GM12878 (cell line): ENCODE results near the gene SLC45A3. TPM values are rescaled to one million over a fixed set of nuclear protein-coding genes. Genes with fewer than 3 reads are reported as not detected.

ENCODE experiments used
- ATAC-seq: fragments of 200-7000 bp; cut with Tn5 transposase; 3 replicates; pipeline ENCODE4 v1.9.1; 2020; ENCODE audit warnings: mild to moderate bottlenecking, moderate library complexity
- BruUV-seq: library from RNA; stranded (reverse); fragments of 400-500 nt; replicated peaks from 2 replicates; lab custom pipeline; 2021; lab: Mats Ljungman, UMichigan
- CTCF ChIA-PET: fragments of 300-600 bp; sonication (Branson Sonifier 250); formaldehyde crosslinking; extraction: SDS; loops from one replicate; lab custom pipeline; 2021; ENCODE audit warnings: inconsistent platforms; lab: Yijun Ruan, JAX
- POLR2A ChIA-PET: fragments of 350-600 bp; formaldehyde crosslinking; extraction: SDS; loops from one replicate; lab custom pipeline; 2021; ENCODE audit warnings: inconsistent platforms; lab: Charles Lee
- RAD21 ChIA-PET: fragments of 300-600 bp; sonication (Branson Sonifier 250); formaldehyde crosslinking; loops from one replicate; lab custom pipeline; 2023; ENCODE audit warnings: antibody characterized with exemption; ENCODE audit not compliant: unreplicated experiment; lab: Charles Lee
- SMC1A ChIA-PET: fragments of 300-600 bp; sonication (Branson Sonifier 250); formaldehyde crosslinking; loops from one replicate; lab custom pipeline; 2023; ENCODE audit not compliant: unreplicated experiment, uncharacterized antibody; lab: Charles Lee
- DNase-seq: peaks from one replicate; pipeline ENCODE4 v3.0.0-alpha.2; 2011; ENCODE audit warnings: low read depth, low spot score
- FAIRE-seq: peaks from 3 replicates; lab custom pipeline; 2011; peaks lifted over from hg19 to GRCh38; lab: Jason Lieb, UNC
- H2AFZ ChIP-seq: 2 replicates; pipeline ENCODE4 v1.6.0; 2011; ENCODE audit warnings: low read depth, low read length, control low read depth; ENCODE audit not compliant: control insufficient read depth
- H3K27ac ChIP-seq: 2 replicates; pipeline ENCODE4 v1.5.1; 2011; ENCODE audit warnings: control low read depth; ENCODE audit not compliant: control insufficient read depth, insufficient read depth
- H3K27me3 ChIP-seq, 2 experiments: replicated peaks in 1 of 2; 2 replicates each; pipeline versions ENCODE4 v1.6.0 to v1.6.1; 2011; ENCODE audit warnings: low read length in 1 of 2; ENCODE audit not compliant: control insufficient read depth in 2 of 2, insufficient read depth in 2 of 2
- H3K36me3 ChIP-seq, 2 experiments: 2 replicates each; pipeline ENCODE4 v1.5.1; 2011; ENCODE audit warnings: low read length in 1 of 2; ENCODE audit not compliant: control insufficient read depth in 2 of 2, insufficient read depth in 2 of 2
- H3K4me1 ChIP-seq: 2 replicates; pipeline ENCODE4 v1.6.1; 2011; ENCODE audit warnings: mild to moderate bottlenecking, low read length, moderate library complexity, mixed read lengths; ENCODE audit not compliant: control insufficient read depth, insufficient read depth
- H3K4me2 ChIP-seq: 2 replicates; pipeline ENCODE4 v1.6.0; 2011; ENCODE audit warnings: control low read depth; ENCODE audit not compliant: control insufficient read depth, insufficient read depth
- H3K4me3 ChIP-seq: fragments of 200-600 bp; sonication (generic); 2 replicates; pipeline ENCODE4 v1.5.1; 2016
- H3K79me2 ChIP-seq: 2 replicates; pipeline ENCODE4 v1.6.0; 2011; ENCODE audit warnings: low read length; ENCODE audit not compliant: control insufficient read depth, insufficient read depth
- H3K9ac ChIP-seq: 2 replicates; pipeline ENCODE4 v1.8.0; 2011; ENCODE audit warnings: low read length, control low read depth, mixed read lengths; ENCODE audit not compliant: control insufficient read depth, insufficient read depth
- H3K9me3 ChIP-seq: replicated peaks from 3 replicates; pipeline ENCODE4 v1.5.1; 2011; ENCODE audit warnings: mild to moderate bottlenecking, low read length; ENCODE audit not compliant: control insufficient read depth, insufficient read depth
- H4K20me1 ChIP-seq: 2 replicates; pipeline ENCODE4 v1.6.0; 2011; ENCODE audit not compliant: control insufficient read depth, insufficient read depth
- ATF7 ChIP-seq: fragments of 450-650 bp; IDR thresholded peaks from 2 replicates; pipeline ENCODE4 v1.6.1; 2016; ENCODE audit warnings: low read depth, mild to moderate bottlenecking
- EGR1 ChIP-seq, 2 experiments: IDR thresholded peaks; 1 replicate in 1 of 2; 2 replicates in 1 of 2; pipeline ENCODE4 v1.6.1; 2011 to 2012; ENCODE audit warnings: low read depth in 2 of 2, low read length in 2 of 2, borderline replicate concordance in 1 of 2, mild to moderate bottlenecking in 1 of 2, moderate library complexity in 1 of 2
- EP300 ChIP-seq, 2 experiments: fragments of 150-350 bp in 1 of 2; IDR thresholded peaks; 2 replicates each; pipeline ENCODE4 v1.6.1; 2011 to 2012; ENCODE audit warnings: low read depth in 2 of 2, low read length in 2 of 2, borderline replicate concordance in 1 of 2, improper control_type of control experiment in 1 of 2, inconsistent platforms in 1 of 2; ENCODE audit not compliant: control insufficient read depth in 1 of 2
- EZH2 ChIP-seq: IDR thresholded peaks from 2 replicates; pipeline ENCODE4 v1.6.1; 2012; ENCODE audit warnings: low read depth, mild to moderate bottlenecking, control low read depth, inconsistent platforms, low read length, borderline replicate concordance; ENCODE audit not compliant: control insufficient read depth
- GATAD2B ChIP-seq: fragments of 450-650 bp; conservative IDR thresholded peaks from 2 replicates; pipeline ENCODE4 v1.6.1; 2017; ENCODE audit warnings: low read depth, mild to moderate bottlenecking, moderate library complexity
- HDAC2 ChIP-seq: fragments of 200-600 bp; sonication (generic); IDR thresholded peaks from 2 replicates; pipeline ENCODE4 v1.6.1; 2017
- MYC ChIP-seq: IDR thresholded peaks from 2 replicates; pipeline ENCODE4 v1.6.1; 2011; ENCODE audit warnings: mild to moderate bottlenecking, low read length, moderate library complexity, inconsistent platforms; ENCODE audit not compliant: insufficient read depth, insufficient replicate concordance, insufficient read length, severe bottlenecking
- NFYA ChIP-seq: IDR thresholded peaks from 2 replicates; pipeline ENCODE4 v1.6.1; 2011; ENCODE audit warnings: low read depth, mild to moderate bottlenecking, low read length, improper control_type of control experiment, borderline replicate concordance
- NR2C2 ChIP-seq: IDR thresholded peaks from 2 replicates; pipeline ENCODE4 v1.6.1; 2011; ENCODE audit warnings: borderline replicate concordance, low read depth; ENCODE audit not compliant: control insufficient read depth, insufficient read length
- SUPT20H ChIP-seq: IDR thresholded peaks from 2 replicates; pipeline ENCODE4 v1.6.1; 2011; ENCODE audit warnings: low read depth, mild to moderate bottlenecking, low read length, moderate library complexity, borderline replicate concordance; ENCODE audit not compliant: control insufficient read depth
- TCF12 ChIP-seq: IDR thresholded peaks from 2 replicates; pipeline ENCODE4 v1.6.1; 2011; ENCODE audit warnings: low read depth, mild to moderate bottlenecking, low read length
- WGBS: methylation state at CpG from one replicate; pipeline ENCODE4 v1.1.6; 2016; ENCODE audit warnings: low lambda C conversion rate; ENCODE audit not compliant: insufficient replicate concordance, insufficient coverage; ENCODE audit errors: missing lambda C conversion rate; 5-methylcytosine and 5-hydroxymethylcytosine counted together
- in situ Hi-C: fragments of 300-500 bp; cut with MboI; formaldehyde crosslinking; loops from 9 replicates; pipeline ENCODE4 v1.14.3; 2018; ENCODE audit warnings: mixed read lengths
- intact Hi-C: fragments of 100-400 bp; cut with micrococcal nuclease; formaldehyde crosslinking; loops from one replicate; pipeline ENCODE4 v1.14.2; 2022; ENCODE audit not compliant: unreplicated experiment
- polyA plus RNA-seq, 11 experiments: library from polyadenylated mRNA; depleted of rRNA in 4 of 11; unstranded in 6 of 11; stranded (reverse) in 5 of 11; fragments of >200 nt; fragmentation: Nextera tagmentation in 4 of 11; fragmentation: Illumina TruSeq in 1 of 11; extraction: Ambion mirVana in 4 of 11; extraction: Trizol in 1 of 11; gene quantifications; 1 replicate in 1 of 11; 2 replicates in 10 of 11; pipeline versions ENCODE4 v1.2.1 to v1.2.3, GENCODE V29; 2011 to 2016; ENCODE audit warnings: inconsistent platforms in 2 of 11, missing spikeins in 2 of 11, low read depth in 1 of 11
- total RNA-seq, 4 experiments: library from RNA; depleted of rRNA in 3 of 4; stranded (reverse); fragments of >200 nt in 3 of 4; fragmentation: Illumina TruSeq in 1 of 4; extraction: Trizol in 1 of 4; gene quantifications; 2 replicates each; pipeline versions ENCODE4 v1.2.1 to v1.2.3, GENCODE V29; 2013 to 2021
- TF ChIP-seq, protein P1 (sequence below): fragments of 450-650 bp; IDR thresholded peaks from 2 replicates; pipeline ENCODE4 v1.6.1; 2017; ENCODE audit warnings: borderline replicate concordance
- TF ChIP-seq, protein P2 (sequence below): fragments of 450-650 bp; IDR thresholded peaks from 2 replicates; pipeline ENCODE4 v1.6.1; 2018; ENCODE audit warnings: mild to moderate bottlenecking, low read depth, moderate library complexity; ENCODE audit not compliant: partially characterized antibody
- TF ChIP-seq, protein P3 (sequence below): fragments of 450-650 bp; IDR thresholded peaks from 2 replicates; pipeline ENCODE4 v1.6.1; 2016; ENCODE audit warnings: mild to moderate bottlenecking

The SLC45A3 gene
- total and polyA plus RNA-seq, 10 of the 15 experiments (the other 5 are each of a cell fraction or from before 2014, with no cell fraction given): 0.26 to 10.3 (median 4.1) TPM

DNA sequence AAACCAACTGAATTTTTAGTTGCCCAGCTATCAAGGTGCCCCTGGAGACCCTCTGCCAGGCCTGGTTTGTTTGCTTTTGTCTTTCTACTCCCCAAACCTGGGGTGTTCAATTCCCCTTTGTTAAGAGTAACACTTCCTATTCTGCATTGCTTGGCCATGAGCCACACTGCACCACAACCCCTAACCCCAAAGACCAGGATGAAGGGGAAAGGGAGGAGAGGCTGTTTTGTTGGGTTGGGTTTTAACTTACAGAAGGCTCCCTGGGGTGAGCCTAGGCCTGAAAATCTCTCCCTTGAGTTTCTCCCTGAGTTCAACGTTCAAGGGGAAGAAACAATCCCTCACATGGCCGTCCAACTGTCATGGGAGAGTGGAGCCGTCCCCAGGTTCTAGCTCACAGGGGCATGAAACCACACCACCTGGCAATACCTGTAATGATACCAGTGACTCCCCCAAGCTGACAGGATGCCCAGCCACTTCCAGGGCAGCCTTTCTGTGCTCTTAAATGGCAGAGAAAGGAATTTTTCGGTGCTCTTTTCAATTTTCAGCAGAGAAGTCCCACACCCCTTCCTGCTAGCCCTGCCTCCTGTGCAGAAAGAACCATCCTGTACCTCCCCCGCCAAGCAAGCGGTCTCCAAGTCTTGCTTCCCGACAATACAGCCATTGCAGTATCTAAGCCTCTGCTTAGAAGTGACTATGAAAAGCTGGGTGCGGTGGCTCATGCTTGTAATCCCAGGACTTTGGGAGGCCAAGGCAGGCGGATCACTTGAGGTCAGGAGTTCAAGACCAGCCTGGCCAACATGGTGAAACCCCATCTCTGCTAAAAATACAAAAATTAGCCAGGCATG is 14.9 kb downstream of the SLC45A3 start:
- H3K9ac ChIP-seq: peak overlapping the region; percentile 37; the same call in 1 of the 2 replicates
- BruUV-seq: no TSS peak
- peaks cover 54% of the 10 kb centered on the region for H3K4me1 ChIP-seq
- SMC1A ChIA-PET: interaction anchor here (0.6 to 26.7 kb wide), 9 partner anchors 6 to 325 kb away, joined by 3 to 1008 read pairs (median 4); partner anchors contain the start of gene SLC45A3
- RAD21 ChIA-PET: interaction anchor here (0.9 to 11.4 kb wide), 6 partner anchors 6 to 107 kb away, joined by 3 to 194 read pairs (median 6); partner anchors contain the start of gene ELK4
- POLR2A ChIA-PET: interaction anchor here (0.5 to 7.8 kb wide), 8 partner anchors 13 to 109 kb away, joined by 3 to 89 read pairs (median 4); partner anchors contain the start of gene RAB29
- peak overlapping the region; percentile 14; the same call in 1 of the 2 replicates for H3K4me3 ChIP-seq
- no peaks in the 10 kb centered on the region for H3K36me3 ChIP-seq
- no peaks in the 10 kb centered on the region for H3K27me3 ChIP-seq
- H3K27ac ChIP-seq: peak overlapping the region; percentile 53
- H3K79me2 ChIP-seq: peaks cover 5% of the 10 kb centered on the region
- peak overlapping the region; percentile 56 for H2AFZ ChIP-seq
- no peaks in the 10 kb centered on the region for H3K9me3 ChIP-seq
- in situ Hi-C loops: no loop called here
- peak; percentile 60 for DNase-seq
- no peaks in the 10 kb centered on the region for H4K20me1 ChIP-seq
- intact Hi-C loops: no loop called here
- FAIRE-seq: no peak
- CTCF ChIA-PET: interaction anchor here (0.7 to 31.9 kb wide), 8 partner anchors 8 to 312 kb away, joined by 4 to 1339 read pairs (median 10); partner anchors contain the start of gene SLC45A3
- peak; percentile 15 for ATAC-seq
- H3K4me2 ChIP-seq: peak overlapping the region; percentile 73
- 22% methylated on average over 9 of the region's 9 CpGs for WGBS
- TF ChIP-seq SUPT20H: no peak
- TF ChIP-seq NR2C2: no peak
- TF ChIP-seq, protein P1, sequence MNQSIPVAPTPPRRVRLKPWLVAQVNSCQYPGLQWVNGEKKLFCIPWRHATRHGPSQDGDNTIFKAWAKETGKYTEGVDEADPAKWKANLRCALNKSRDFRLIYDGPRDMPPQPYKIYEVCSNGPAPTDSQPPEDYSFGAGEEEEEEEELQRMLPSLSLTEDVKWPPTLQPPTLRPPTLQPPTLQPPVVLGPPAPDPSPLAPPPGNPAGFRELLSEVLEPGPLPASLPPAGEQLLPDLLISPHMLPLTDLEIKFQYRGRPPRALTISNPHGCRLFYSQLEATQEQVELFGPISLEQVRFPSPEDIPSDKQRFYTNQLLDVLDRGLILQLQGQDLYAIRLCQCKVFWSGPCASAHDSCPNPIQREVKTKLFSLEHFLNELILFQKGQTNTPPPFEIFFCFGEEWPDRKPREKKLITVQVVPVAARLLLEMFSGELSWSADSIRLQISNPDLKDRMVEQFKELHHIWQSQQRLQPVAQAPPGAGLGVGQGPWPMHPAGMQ: no peak
- TF ChIP-seq NFYA: no peak
- TF ChIP-seq, protein P2, sequence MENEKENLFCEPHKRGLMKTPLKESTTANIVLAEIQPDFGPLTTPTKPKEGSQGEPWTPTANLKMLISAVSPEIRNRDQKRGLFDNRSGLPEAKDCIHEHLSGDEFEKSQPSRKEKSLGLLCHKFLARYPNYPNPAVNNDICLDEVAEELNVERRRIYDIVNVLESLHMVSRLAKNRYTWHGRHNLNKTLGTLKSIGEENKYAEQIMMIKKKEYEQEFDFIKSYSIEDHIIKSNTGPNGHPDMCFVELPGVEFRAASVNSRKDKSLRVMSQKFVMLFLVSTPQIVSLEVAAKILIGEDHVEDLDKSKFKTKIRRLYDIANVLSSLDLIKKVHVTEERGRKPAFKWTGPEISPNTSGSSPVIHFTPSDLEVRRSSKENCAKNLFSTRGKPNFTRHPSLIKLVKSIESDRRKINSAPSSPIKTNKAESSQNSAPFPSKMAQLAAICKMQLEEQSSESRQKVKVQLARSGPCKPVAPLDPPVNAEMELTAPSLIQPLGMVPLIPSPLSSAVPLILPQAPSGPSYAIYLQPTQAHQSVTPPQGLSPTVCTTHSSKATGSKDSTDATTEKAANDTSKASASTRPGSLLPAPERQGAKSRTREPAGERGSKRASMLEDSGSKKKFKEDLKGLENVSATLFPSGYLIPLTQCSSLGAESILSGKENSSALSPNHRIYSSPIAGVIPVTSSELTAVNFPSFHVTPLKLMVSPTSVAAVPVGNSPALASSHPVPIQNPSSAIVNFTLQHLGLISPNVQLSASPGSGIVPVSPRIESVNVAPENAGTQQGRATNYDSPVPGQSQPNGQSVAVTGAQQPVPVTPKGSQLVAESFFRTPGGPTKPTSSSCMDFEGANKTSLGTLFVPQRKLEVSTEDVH: no peak
- TF ChIP-seq EP300 (IDR thresholded peaks at IDR 0.05; ENCODE audit: borderline replicate concordance in 1 of 2, control insufficient read depth in 1 of 2, low read depth in 2 of 2, low read length in 2 of 2): no peak
- no peak for TF ChIP-seq MYC
- TF ChIP-seq TCF12: 0 out of 2 replicates have a peak, but pooled peaks have one; percentile 37
- TF ChIP-seq EZH2: no peak
- TF ChIP-seq EGR1 (IDR thresholded peaks at IDR 0.05; ENCODE audit: borderline replicate concordance in 1 of 2, low read depth in 2 of 2, low read length in 2 of 2): no peak
- TF ChIP-seq GATAD2B: no peak
- TF ChIP-seq, protein P3, sequence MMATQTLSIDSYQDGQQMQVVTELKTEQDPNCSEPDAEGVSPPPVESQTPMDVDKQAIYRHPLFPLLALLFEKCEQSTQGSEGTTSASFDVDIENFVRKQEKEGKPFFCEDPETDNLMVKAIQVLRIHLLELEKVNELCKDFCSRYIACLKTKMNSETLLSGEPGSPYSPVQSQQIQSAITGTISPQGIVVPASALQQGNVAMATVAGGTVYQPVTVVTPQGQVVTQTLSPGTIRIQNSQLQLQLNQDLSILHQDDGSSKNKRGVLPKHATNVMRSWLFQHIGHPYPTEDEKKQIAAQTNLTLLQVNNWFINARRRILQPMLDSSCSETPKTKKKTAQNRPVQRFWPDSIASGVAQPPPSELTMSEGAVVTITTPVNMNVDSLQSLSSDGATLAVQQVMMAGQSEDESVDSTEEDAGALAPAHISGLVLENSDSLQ: no peak
- no peak for TF ChIP-seq HDAC2
- TF ChIP-seq ATF7: no peak
